H9 (cell line): ENCODE results near the gene KAZN. TPM values are rescaled to one million over a fixed set of nuclear protein-coding genes. Genes with fewer than 3 reads are reported as not detected.

Source experiments
- DNase-seq: peaks from one replicate; pipeline ENCODE4 v3.0.0-alpha.2; 2017
- H2AFZ ChIP-seq: one replicate; pipeline ENCODE4 v1.6.1; 2013; ENCODE audit warnings: mild to moderate bottlenecking, low read length, control low read depth, moderate library complexity
- H2AK5ac ChIP-seq: 2 replicates; pipeline ENCODE4 v1.6.1; 2013; ENCODE audit warnings: low read length, control low read depth, mixed read lengths; ENCODE audit not compliant: insufficient read length
- H2BK120ac ChIP-seq: one replicate; pipeline ENCODE4 v1.6.1; 2013; ENCODE audit warnings: low read depth, mild to moderate bottlenecking, low read length, control low read depth, inconsistent platforms; ENCODE audit not compliant: poor library complexity, severe bottlenecking
- H2BK12ac ChIP-seq: 2 replicates; pipeline ENCODE4 v1.6.1; 2013; ENCODE audit warnings: low read length, control low read depth, mixed read lengths, low read depth; ENCODE audit not compliant: insufficient read length
- H2BK15ac ChIP-seq: 2 replicates; pipeline ENCODE4 v1.6.1; 2013; ENCODE audit warnings: low read depth, low read length, control low read depth
- H2BK20ac ChIP-seq: one replicate; pipeline ENCODE4 v1.6.1; 2013; ENCODE audit warnings: low read depth, mild to moderate bottlenecking, low read length, control low read depth, inconsistent platforms; ENCODE audit not compliant: poor library complexity, severe bottlenecking
- H2BK5ac ChIP-seq: 2 replicates; pipeline ENCODE4 v1.6.1; 2013; ENCODE audit warnings: low read length, control low read depth, mixed read lengths; ENCODE audit not compliant: insufficient read length
- H3K14ac ChIP-seq: 2 replicates; pipeline ENCODE4 v1.6.1; 2013; ENCODE audit warnings: low read length, control low read depth; ENCODE audit not compliant: insufficient read depth
- H3K18ac ChIP-seq: 2 replicates; pipeline ENCODE4 v1.6.1; 2013; ENCODE audit warnings: low read depth, mild to moderate bottlenecking, mixed read lengths, low read length, control low read depth; ENCODE audit not compliant: insufficient read length
- H3K23ac ChIP-seq: 2 replicates; pipeline ENCODE4 v1.6.1; 2013; ENCODE audit warnings: low read length, control low read depth, mixed read lengths, low read depth; ENCODE audit not compliant: insufficient read length
- H3K23me2 ChIP-seq: 2 replicates; pipeline ENCODE4 v1.6.1; 2013; ENCODE audit warnings: low read depth, mild to moderate bottlenecking, mixed read lengths, low read length, control low read depth; ENCODE audit not compliant: insufficient read length, poor library complexity, severe bottlenecking
- H3K27ac ChIP-seq: 2 replicates; pipeline ENCODE4 v1.5.1; 2013; ENCODE audit warnings: low read length, control low read depth, mixed read lengths, low read depth; ENCODE audit not compliant: insufficient read length
- H3K27me3 ChIP-seq: 2 replicates; pipeline ENCODE4 v1.6.1; 2013; ENCODE audit warnings: low read length, control low read depth, inconsistent platforms; ENCODE audit not compliant: insufficient read depth
- H3K4ac ChIP-seq: 2 replicates; pipeline ENCODE4 v1.6.1; 2013; ENCODE audit warnings: low read depth, mild to moderate bottlenecking, control low read depth, inconsistent platforms, low read length, moderate library complexity
- H3K4me1 ChIP-seq: 2 replicates; pipeline ENCODE4 v1.6.1; 2013; ENCODE audit warnings: low read length, control low read depth, inconsistent platforms; ENCODE audit not compliant: insufficient read depth
- H3K4me2 ChIP-seq: 2 replicates; pipeline ENCODE4 v1.6.1; 2013; ENCODE audit warnings: low read length, control low read depth, mixed read lengths; ENCODE audit not compliant: insufficient read length, insufficient read depth
- H3K56ac ChIP-seq: 2 replicates; pipeline ENCODE4 v1.6.1; 2013; ENCODE audit warnings: low read depth, mild to moderate bottlenecking, mixed read lengths, low read length, control low read depth; ENCODE audit not compliant: insufficient read length
- H3K79me1 ChIP-seq: 2 replicates; pipeline ENCODE4 v1.6.1; 2013; ENCODE audit warnings: low read depth, mild to moderate bottlenecking, moderate library complexity, low read length, control low read depth, inconsistent platforms; ENCODE audit not compliant: insufficient read depth, poor library complexity, severe bottlenecking
- H3K79me2 ChIP-seq: 2 replicates; pipeline ENCODE4 v1.6.1; 2013; ENCODE audit warnings: low read length, control low read depth, inconsistent platforms; ENCODE audit not compliant: insufficient read depth
- H3K9ac ChIP-seq: 2 replicates; pipeline ENCODE4 v1.6.1; 2013; ENCODE audit warnings: low read length, control low read depth, mixed read lengths; ENCODE audit not compliant: insufficient read length; ENCODE audit errors: extremely low read depth
- H3K9me3 ChIP-seq: one replicate; pipeline ENCODE4 v1.6.1; 2013; ENCODE audit warnings: low read depth, low read length, inconsistent platforms; ENCODE audit not compliant: control insufficient read depth
- H3T11ph ChIP-seq: one replicate; pipeline ENCODE4 v1.6.1; 2013; ENCODE audit warnings: mild to moderate bottlenecking, low read length, control low read depth, inconsistent platforms
- H4K20me1 ChIP-seq: one replicate; pipeline ENCODE4 v1.6.1; 2013; ENCODE audit not compliant: control insufficient read depth, insufficient read length, insufficient read depth
- H4K5ac ChIP-seq: 2 replicates; pipeline ENCODE4 v1.6.1; 2013; ENCODE audit warnings: low read depth, mild to moderate bottlenecking, mixed read lengths, low read length, control low read depth; ENCODE audit not compliant: insufficient read length
- H4K8ac ChIP-seq: replicated peaks from 2 replicates; pipeline ENCODE4 v1.6.1; 2013; ENCODE audit warnings: low read length, control low read depth, mixed read lengths, low read depth; ENCODE audit not compliant: insufficient read length
- H4K91ac ChIP-seq: 2 replicates; pipeline ENCODE4 v1.6.1; 2013; ENCODE audit warnings: low read depth, mild to moderate bottlenecking, moderate library complexity, mixed read lengths, low read length, control low read depth; ENCODE audit not compliant: insufficient read length
- H3K27ac Mint-ChIP-seq, 3 experiments: 2 replicates in 2 of 3; 3 replicates in 1 of 3; pipeline ENCODE4 v1.8.0; 2020 to 2021; ENCODE audit warnings: mixed read lengths in 3 of 3, mild to moderate bottlenecking in 1 of 3, moderate library complexity in 1 of 3
- H3K27me3 Mint-ChIP-seq: 2 replicates; pipeline ENCODE4 v1.8.0; 2021; ENCODE audit warnings: low read depth, mild to moderate bottlenecking, moderate library complexity, mixed read lengths
- H3K36me3 Mint-ChIP-seq, 3 experiments: 2 replicates in 2 of 3; 3 replicates in 1 of 3; pipeline ENCODE4 v1.8.0; 2020 to 2021; ENCODE audit warnings: low read depth in 3 of 3, mixed read lengths in 3 of 3; ENCODE audit not compliant: insufficient read depth in 1 of 3
- H3K4me1 Mint-ChIP-seq, 2 experiments: 2 replicates each; pipeline ENCODE4 v1.8.0; 2020; ENCODE audit warnings: mixed read lengths in 2 of 2
- H3K4me3 Mint-ChIP-seq, 2 experiments: 2 replicates in 1 of 2; 3 replicates in 1 of 2; pipeline ENCODE4 v1.8.0; 2020 to 2021; ENCODE audit warnings: mild to moderate bottlenecking in 2 of 2, mixed read lengths in 2 of 2, moderate library complexity in 1 of 2
- H3K9me3 Mint-ChIP-seq, 2 experiments: 2 replicates in 1 of 2; 3 replicates in 1 of 2; pipeline ENCODE4 v1.8.0; 2020; ENCODE audit warnings: mild to moderate bottlenecking in 2 of 2, mixed read lengths in 2 of 2, moderate library complexity in 1 of 2
- WGBS: extraction: QIAGEN DNeasy Blood & Tissue Kit; methylation state at CpG from one replicate; pipeline ENCODE4 v1.1.7; 2013; ENCODE audit warnings: missing lambda C conversion rate, low lambda C conversion rate, mixed read lengths; ENCODE audit not compliant: insufficient read length; ENCODE audit errors: extremely low coverage; 5-methylcytosine and 5-hydroxymethylcytosine counted together
- total RNA-seq: library from RNA; stranded (reverse); gene quantifications from 2 replicates; pipeline ENCODE4 v1.2.1, GENCODE V29; 2021
- TF ChIP-seq, protein P1 (sequence below): fragments of 200-600 bp; sonication (generic); conservative IDR thresholded peaks from 3 replicates; pipeline ENCODE4 v1.8.0; 2021; ENCODE audit warnings: antibody characterized with exemption, mild to moderate bottlenecking

KAZN gene
- total RNA-seq, 1 experiment from 2014 or later = 7.6 TPM

DNA sequence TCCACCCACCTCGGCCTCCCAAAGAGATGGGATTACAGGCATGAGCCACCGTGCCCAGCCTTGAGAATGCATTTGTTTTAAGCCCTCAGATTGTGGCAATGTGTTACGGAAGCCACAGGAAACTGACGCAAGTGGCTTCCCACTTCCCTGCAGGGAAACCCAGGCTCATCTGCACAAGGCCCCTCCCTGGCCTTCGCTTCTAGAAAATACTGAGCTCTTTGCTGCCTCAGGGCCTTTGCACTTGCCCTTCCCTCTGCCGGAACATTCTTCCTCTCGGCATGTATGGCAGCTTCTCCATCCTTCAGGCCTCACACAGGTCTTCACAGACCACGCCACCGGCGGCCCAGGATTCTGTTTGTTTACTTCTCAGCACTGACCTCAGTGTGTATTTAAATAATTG is 418.0 kb downstream of the KAZN start:
- Histone ChIP-seq H4K20me1 (no peaks in the 10 kb centered on the region), H2BK15ac (no peak overlapping the region), H4K91ac (no peak overlapping the region), H2BK12ac (no peak overlapping the region), H3K18ac (no peak overlapping the region), H4K8ac (no peak overlapping the region), H2BK120ac (no peak overlapping the region), H3K27ac (no peak overlapping the region), H3K4ac (no peak overlapping the region), H3K9ac (no peak overlapping the region), H3T11ph (no peak overlapping the region), H2BK5ac (no peak overlapping the region), H2BK20ac (no peak overlapping the region), H4K5ac (no peak overlapping the region), H3K79me1 (no peaks in the 10 kb centered on the region), H3K23me2 (no peaks in the 10 kb centered on the region), H3K27me3 (no peaks in the 10 kb centered on the region), H3K4me1 (no peaks in the 10 kb centered on the region), H3K56ac (no peak overlapping the region), H3K14ac (no peak overlapping the region), H3K4me2 (no peak overlapping the region), H3K9me3 (no peaks in the 10 kb centered on the region), H2AK5ac (no peak overlapping the region), H3K23ac (no peak overlapping the region), H2AFZ (no peak overlapping the region), H3K79me2 (no peaks in the 10 kb centered on the region)
- Mint-ChIP-seq H3K27ac (no peak overlapping the region), H3K4me1 (peaks cover 11 to 14% of the 10 kb centered on the region in 2 experiments), H3K4me3 (no peak overlapping the region), H3K9me3 (no peaks in the 10 kb centered on the region), H3K36me3 (no peaks in the 10 kb centered on the region), H3K27me3 (no peaks in the 10 kb centered on the region; the same call in 1 of the 2 replicates)
- WGBS = no CpG with 5 or more reads among the region's 10 CpGs
- DNase-seq = no peak
- TF ChIP-seq, protein P1, sequence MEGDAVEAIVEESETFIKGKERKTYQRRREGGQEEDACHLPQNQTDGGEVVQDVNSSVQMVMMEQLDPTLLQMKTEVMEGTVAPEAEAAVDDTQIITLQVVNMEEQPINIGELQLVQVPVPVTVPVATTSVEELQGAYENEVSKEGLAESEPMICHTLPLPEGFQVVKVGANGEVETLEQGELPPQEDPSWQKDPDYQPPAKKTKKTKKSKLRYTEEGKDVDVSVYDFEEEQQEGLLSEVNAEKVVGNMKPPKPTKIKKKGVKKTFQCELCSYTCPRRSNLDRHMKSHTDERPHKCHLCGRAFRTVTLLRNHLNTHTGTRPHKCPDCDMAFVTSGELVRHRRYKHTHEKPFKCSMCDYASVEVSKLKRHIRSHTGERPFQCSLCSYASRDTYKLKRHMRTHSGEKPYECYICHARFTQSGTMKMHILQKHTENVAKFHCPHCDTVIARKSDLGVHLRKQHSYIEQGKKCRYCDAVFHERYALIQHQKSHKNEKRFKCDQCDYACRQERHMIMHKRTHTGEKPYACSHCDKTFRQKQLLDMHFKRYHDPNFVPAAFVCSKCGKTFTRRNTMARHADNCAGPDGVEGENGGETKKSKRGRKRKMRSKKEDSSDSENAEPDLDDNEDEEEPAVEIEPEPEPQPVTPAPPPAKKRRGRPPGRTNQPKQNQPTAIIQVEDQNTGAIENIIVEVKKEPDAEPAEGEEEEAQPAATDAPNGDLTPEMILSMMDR = no peak
